H1 (cell line): ENCODE data around the gene RERE. TPM values are rescaled to one million over a fixed set of nuclear protein-coding genes. Genes with fewer than 3 reads are reported as not detected.

Experiments
- ATF2 ChIP-seq: IDR thresholded peaks from 2 replicates; pipeline ENCODE4 v1.6.1; 2012; ENCODE audit warnings: low read length, inconsistent platforms
- CHD7 ChIP-seq: fragments of 300-600 bp; sonication (generic); IDR thresholded peaks from 2 replicates; pipeline ENCODE4 v1.7.1; 2012; ENCODE audit warnings: low read length, moderate library complexity, mild to moderate bottlenecking, inconsistent platforms; ENCODE audit not compliant: insufficient replicate concordance
- EGR1 ChIP-seq: IDR thresholded peaks from 2 replicates; pipeline ENCODE4 v1.6.1; 2011; ENCODE audit warnings: low read depth, low read length, borderline replicate concordance
- EP300 ChIP-seq, 2 experiments: IDR thresholded peaks; 1 replicate in 1 of 2; 2 replicates in 1 of 2; pipeline ENCODE4 v1.6.1; 2011 to 2012; ENCODE audit warnings: low read depth in 2 of 2, low read length in 2 of 2, mild to moderate bottlenecking in 2 of 2, borderline replicate concordance in 1 of 2, inconsistent platforms in 1 of 2, moderate library complexity in 1 of 2
- HDAC2 ChIP-seq, 2 experiments: fragments of 300-600 bp in 1 of 2; sonication (generic) in 1 of 2; IDR thresholded peaks; 2 replicates each; pipeline ENCODE4 v1.6.1; 2011 to 2012; ENCODE audit warnings: low read depth in 2 of 2, low read length in 2 of 2, mild to moderate bottlenecking in 2 of 2, moderate library complexity in 2 of 2, borderline replicate concordance in 1 of 2, inconsistent platforms in 1 of 2
- KDM4A ChIP-seq: IDR thresholded peaks from one replicate; pipeline ENCODE4 v1.7.1; 2012; ENCODE audit warnings: low read depth, mild to moderate bottlenecking, moderate library complexity, low read length, inconsistent platforms; ENCODE audit not compliant: severe bottlenecking
- POLR2A ChIP-seq, 2 experiments: IDR thresholded peaks; 1 replicate in 1 of 2; 2 replicates in 1 of 2; pipeline ENCODE4 v1.6.1; 2011; ENCODE audit warnings: low read depth in 2 of 2, low read length in 2 of 2, mild to moderate bottlenecking in 2 of 2; ENCODE audit errors: control extremely low read depth in 1 of 2
- polyA plus RNA-seq, 7 experiments: library from polyadenylated mRNA; depleted of rRNA in 3 of 7; stranded (reverse) in 5 of 7; unstranded in 2 of 7; fragments of >200 nt in 5 of 7; fragments of 200-250 nt in 2 of 7; gene quantifications; 1 replicate in 5 of 7; 2 replicates in 1 of 7; 4 replicates in 1 of 7; pipeline versions ENCODE4 v1.2.1 to v1.2.3, GENCODE V29; 2011 to 2013; ENCODE audit warnings: missing spikeins in 2 of 7, mixed read lengths in 2 of 7
- total RNA-seq: library from RNA; stranded (reverse); fragmentation: NEBNext Ultra II Directional; extraction: Animal tissue kit (Norgen Biotek cat#: 25700); gene quantifications from 2 replicates; pipeline ENCODE4 v1.2.1, GENCODE V29; 2021

RERE gene
- total and polyA plus RNA-seq, 2 of the 8 experiments (the other 6 are each of a cell fraction or from before 2014, with no cell fraction given): 15.3 to 142 TPM

- no peak for TF ChIP-seq CHD7
- TF ChIP-seq EGR1: no peak
- no peak for TF ChIP-seq EP300 (IDR thresholded peaks at IDR 0.05; ENCODE audit: borderline replicate concordance in 1 of 2, low read depth in 2 of 2, low read length in 2 of 2)
- no peak for TF ChIP-seq KDM4A
- TF ChIP-seq ATF2: no peak
- no peak for TF ChIP-seq HDAC2 (IDR thresholded peaks at IDR 0.05; ENCODE audit: borderline replicate concordance in 1 of 2, low read depth in 2 of 2, low read length in 2 of 2)
- TF ChIP-seq POLR2A (IDR thresholded peaks at IDR 0.05; ENCODE audit: control extremely low read depth in 1 of 2, low read depth in 2 of 2, low read length in 2 of 2): no peak
Observed at GRCh38 chr1:8562881-8563865, 254.3 kb downstream of the RERE start (continued).
